H9 (cell line): ENCODE results near the gene TCERG1L. TPM values are rescaled to one million over a fixed set of nuclear protein-coding genes. Genes with fewer than 3 reads are reported as not detected.
"Not testable (repeated sequence)": the region's sequence is repeated elsewhere in the genome, so short reads cannot be mapped to it uniquely, and the experiment has no call there.

Source experiments
- DNase-seq: peaks from one replicate; pipeline ENCODE4 v3.0.0-alpha.2; 2017
- H2AFZ ChIP-seq: one replicate; pipeline ENCODE4 v1.6.1; 2013; ENCODE audit warnings: mild to moderate bottlenecking, low read length, control low read depth, moderate library complexity
- H2AK5ac ChIP-seq: 2 replicates; pipeline ENCODE4 v1.6.1; 2013; ENCODE audit warnings: low read length, control low read depth, mixed read lengths; ENCODE audit not compliant: insufficient read length
- H2BK120ac ChIP-seq: one replicate; pipeline ENCODE4 v1.6.1; 2013; ENCODE audit warnings: low read depth, mild to moderate bottlenecking, low read length, control low read depth, inconsistent platforms; ENCODE audit not compliant: poor library complexity, severe bottlenecking
- H2BK12ac ChIP-seq: 2 replicates; pipeline ENCODE4 v1.6.1; 2013; ENCODE audit warnings: low read length, control low read depth, mixed read lengths, low read depth; ENCODE audit not compliant: insufficient read length
- H2BK15ac ChIP-seq: 2 replicates; pipeline ENCODE4 v1.6.1; 2013; ENCODE audit warnings: low read depth, low read length, control low read depth
- H2BK20ac ChIP-seq: one replicate; pipeline ENCODE4 v1.6.1; 2013; ENCODE audit warnings: low read depth, mild to moderate bottlenecking, low read length, control low read depth, inconsistent platforms; ENCODE audit not compliant: poor library complexity, severe bottlenecking
- H2BK5ac ChIP-seq: 2 replicates; pipeline ENCODE4 v1.6.1; 2013; ENCODE audit warnings: low read length, control low read depth, mixed read lengths; ENCODE audit not compliant: insufficient read length
- H3K14ac ChIP-seq: 2 replicates; pipeline ENCODE4 v1.6.1; 2013; ENCODE audit warnings: low read length, control low read depth; ENCODE audit not compliant: insufficient read depth
- H3K18ac ChIP-seq: 2 replicates; pipeline ENCODE4 v1.6.1; 2013; ENCODE audit warnings: low read depth, mild to moderate bottlenecking, mixed read lengths, low read length, control low read depth; ENCODE audit not compliant: insufficient read length
- H3K23ac ChIP-seq: 2 replicates; pipeline ENCODE4 v1.6.1; 2013; ENCODE audit warnings: low read length, control low read depth, mixed read lengths, low read depth; ENCODE audit not compliant: insufficient read length
- H3K23me2 ChIP-seq: 2 replicates; pipeline ENCODE4 v1.6.1; 2013; ENCODE audit warnings: low read depth, mild to moderate bottlenecking, mixed read lengths, low read length, control low read depth; ENCODE audit not compliant: insufficient read length, poor library complexity, severe bottlenecking
- H3K27ac ChIP-seq: 2 replicates; pipeline ENCODE4 v1.5.1; 2013; ENCODE audit warnings: low read length, control low read depth, mixed read lengths, low read depth; ENCODE audit not compliant: insufficient read length
- H3K27me3 ChIP-seq: 2 replicates; pipeline ENCODE4 v1.6.1; 2013; ENCODE audit warnings: low read length, control low read depth, inconsistent platforms; ENCODE audit not compliant: insufficient read depth
- H3K4ac ChIP-seq: 2 replicates; pipeline ENCODE4 v1.6.1; 2013; ENCODE audit warnings: low read depth, mild to moderate bottlenecking, control low read depth, inconsistent platforms, low read length, moderate library complexity
- H3K4me1 ChIP-seq: 2 replicates; pipeline ENCODE4 v1.6.1; 2013; ENCODE audit warnings: low read length, control low read depth, inconsistent platforms; ENCODE audit not compliant: insufficient read depth
- H3K4me2 ChIP-seq: 2 replicates; pipeline ENCODE4 v1.6.1; 2013; ENCODE audit warnings: low read length, control low read depth, mixed read lengths; ENCODE audit not compliant: insufficient read length, insufficient read depth
- H3K56ac ChIP-seq: 2 replicates; pipeline ENCODE4 v1.6.1; 2013; ENCODE audit warnings: low read depth, mild to moderate bottlenecking, mixed read lengths, low read length, control low read depth; ENCODE audit not compliant: insufficient read length
- H3K79me1 ChIP-seq: 2 replicates; pipeline ENCODE4 v1.6.1; 2013; ENCODE audit warnings: low read depth, mild to moderate bottlenecking, moderate library complexity, low read length, control low read depth, inconsistent platforms; ENCODE audit not compliant: insufficient read depth, poor library complexity, severe bottlenecking
- H3K79me2 ChIP-seq: 2 replicates; pipeline ENCODE4 v1.6.1; 2013; ENCODE audit warnings: low read length, control low read depth, inconsistent platforms; ENCODE audit not compliant: insufficient read depth
- H3K9ac ChIP-seq: 2 replicates; pipeline ENCODE4 v1.6.1; 2013; ENCODE audit warnings: low read length, control low read depth, mixed read lengths; ENCODE audit not compliant: insufficient read length; ENCODE audit errors: extremely low read depth
- H3K9me3 ChIP-seq: one replicate; pipeline ENCODE4 v1.6.1; 2013; ENCODE audit warnings: low read depth, low read length, inconsistent platforms; ENCODE audit not compliant: control insufficient read depth
- H3T11ph ChIP-seq: one replicate; pipeline ENCODE4 v1.6.1; 2013; ENCODE audit warnings: mild to moderate bottlenecking, low read length, control low read depth, inconsistent platforms
- H4K20me1 ChIP-seq: one replicate; pipeline ENCODE4 v1.6.1; 2013; ENCODE audit not compliant: control insufficient read depth, insufficient read length, insufficient read depth
- H4K5ac ChIP-seq: 2 replicates; pipeline ENCODE4 v1.6.1; 2013; ENCODE audit warnings: low read depth, mild to moderate bottlenecking, mixed read lengths, low read length, control low read depth; ENCODE audit not compliant: insufficient read length
- H4K8ac ChIP-seq: replicated peaks from 2 replicates; pipeline ENCODE4 v1.6.1; 2013; ENCODE audit warnings: low read length, control low read depth, mixed read lengths, low read depth; ENCODE audit not compliant: insufficient read length
- H4K91ac ChIP-seq: 2 replicates; pipeline ENCODE4 v1.6.1; 2013; ENCODE audit warnings: low read depth, mild to moderate bottlenecking, moderate library complexity, mixed read lengths, low read length, control low read depth; ENCODE audit not compliant: insufficient read length
- H3K27ac Mint-ChIP-seq, 3 experiments: 2 replicates in 2 of 3; 3 replicates in 1 of 3; pipeline ENCODE4 v1.8.0; 2020 to 2021; ENCODE audit warnings: mixed read lengths in 3 of 3, mild to moderate bottlenecking in 1 of 3, moderate library complexity in 1 of 3
- H3K27me3 Mint-ChIP-seq: 2 replicates; pipeline ENCODE4 v1.8.0; 2021; ENCODE audit warnings: low read depth, mild to moderate bottlenecking, moderate library complexity, mixed read lengths
- H3K36me3 Mint-ChIP-seq, 3 experiments: 2 replicates in 2 of 3; 3 replicates in 1 of 3; pipeline ENCODE4 v1.8.0; 2020 to 2021; ENCODE audit warnings: low read depth in 3 of 3, mixed read lengths in 3 of 3; ENCODE audit not compliant: insufficient read depth in 1 of 3
- H3K4me1 Mint-ChIP-seq, 2 experiments: 2 replicates each; pipeline ENCODE4 v1.8.0; 2020; ENCODE audit warnings: mixed read lengths in 2 of 2
- H3K4me3 Mint-ChIP-seq, 2 experiments: 2 replicates in 1 of 2; 3 replicates in 1 of 2; pipeline ENCODE4 v1.8.0; 2020 to 2021; ENCODE audit warnings: mild to moderate bottlenecking in 2 of 2, mixed read lengths in 2 of 2, moderate library complexity in 1 of 2
- H3K9me3 Mint-ChIP-seq, 2 experiments: 2 replicates in 1 of 2; 3 replicates in 1 of 2; pipeline ENCODE4 v1.8.0; 2020; ENCODE audit warnings: mild to moderate bottlenecking in 2 of 2, mixed read lengths in 2 of 2, moderate library complexity in 1 of 2
- WGBS: extraction: QIAGEN DNeasy Blood & Tissue Kit; methylation state at CpG from one replicate; pipeline ENCODE4 v1.1.7; 2013; ENCODE audit warnings: missing lambda C conversion rate, low lambda C conversion rate, mixed read lengths; ENCODE audit not compliant: insufficient read length; ENCODE audit errors: extremely low coverage; 5-methylcytosine and 5-hydroxymethylcytosine counted together
- total RNA-seq: library from RNA; stranded (reverse); gene quantifications from 2 replicates; pipeline ENCODE4 v1.2.1, GENCODE V29; 2021
- TF ChIP-seq, protein P1 (sequence below): fragments of 200-600 bp; sonication (generic); conservative IDR thresholded peaks from 3 replicates; pipeline ENCODE4 v1.8.0; 2021; ENCODE audit warnings: antibody characterized with exemption, mild to moderate bottlenecking

TCERG1L gene
- total RNA-seq, 1 experiment from 2014 or later, result 3.3 TPM

DNA sequence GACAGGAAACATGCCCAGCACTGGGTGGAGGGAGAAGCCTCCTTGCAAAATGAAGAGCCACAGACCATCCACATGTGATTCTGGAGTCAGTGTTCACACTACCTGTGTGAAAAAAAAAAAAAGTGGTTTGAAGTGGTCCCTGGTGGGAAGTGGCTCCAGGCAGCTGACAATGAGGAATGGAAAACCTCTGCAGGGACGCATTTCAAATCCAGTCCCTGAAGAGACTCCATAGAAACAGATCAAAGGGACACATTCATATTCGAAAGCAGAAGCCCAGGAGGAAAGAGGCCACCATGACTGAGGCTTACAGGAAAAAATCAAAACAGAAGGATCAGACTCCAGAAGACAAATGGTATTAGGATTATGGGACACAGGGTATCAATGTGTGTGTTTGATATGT is 11.5 kb upstream of the TCERG1L start:
- H3K9me3 ChIP-seq, result no peaks in the 10 kb centered on the region
- H3K36me3 Mint-ChIP-seq, result no peaks in the 10 kb centered on the region
- H3K4me1 Mint-ChIP-seq, result peaks cover 33 to 34% of the 10 kb centered on the region in 2 experiments

DNA sequence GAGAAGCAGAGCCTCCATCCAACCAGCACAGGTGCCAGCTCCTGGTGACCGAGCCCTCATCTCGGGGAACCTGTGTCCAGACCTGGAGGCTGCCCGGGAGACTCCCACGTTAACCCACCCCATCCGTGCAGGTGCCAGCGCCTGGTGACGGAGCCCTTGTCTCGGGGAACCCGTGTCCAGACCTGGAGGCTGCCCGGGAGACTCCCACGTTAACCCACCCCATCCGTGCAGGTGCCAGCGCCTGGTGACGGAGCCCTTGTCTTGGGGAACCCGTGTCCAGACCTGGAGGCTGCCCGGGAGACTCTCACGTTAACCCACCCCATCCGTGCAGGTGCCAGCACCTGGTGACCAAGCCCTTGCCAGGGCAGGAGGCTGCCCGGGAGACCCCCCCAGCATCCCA is 11.1 kb upstream of the TCERG1L start:
- not testable (repeated sequence) for H2BK120ac ChIP-seq, H3K18ac ChIP-seq, H4K8ac ChIP-seq, H2AK5ac ChIP-seq, H3K9ac ChIP-seq, H3K27ac ChIP-seq, H3K9me3 ChIP-seq, DNase-seq, H4K91ac ChIP-seq, H2BK15ac ChIP-seq, H4K5ac ChIP-seq, H2BK20ac ChIP-seq, H2BK12ac ChIP-seq, H3K27ac Mint-ChIP-seq, H3K23me2 ChIP-seq, H3T11ph ChIP-seq, H3K9me3 Mint-ChIP-seq, H3K79me1 ChIP-seq, H2AFZ ChIP-seq, H3K79me2 ChIP-seq, H2BK5ac ChIP-seq, H3K4ac ChIP-seq, H3K27me3 ChIP-seq, H3K4me2 ChIP-seq, H3K4me1 ChIP-seq, H4K20me1 ChIP-seq, H3K56ac ChIP-seq, H3K14ac ChIP-seq, H3K4me3 Mint-ChIP-seq, H3K36me3 Mint-ChIP-seq, H3K23ac ChIP-seq
- peaks cover 33 to 34% of the 10 kb centered on the region in 2 experiments for H3K4me1 Mint-ChIP-seq
- no CpG with 5 or more reads among the region's 19 CpGs for WGBS
- peaks cover 48% of the 10 kb centered on the region for H3K27me3 Mint-ChIP-seq

More for the DNA sequence above, 11.5 kb upstream of the TCERG1L start:
- H3K79me2 ChIP-seq, result no peaks in the 10 kb centered on the region
- H3K4me1 ChIP-seq, result peaks cover 4% of the 10 kb centered on the region; the same call in 1 of the 2 replicates
- no peak overlapping the region for H2BK12ac ChIP-seq
- no peak overlapping the region for H3K23ac ChIP-seq
- no peak overlapping the region for H2AFZ ChIP-seq
- Mint-ChIP-seq H3K9me3 (no peaks in the 10 kb centered on the region; a peak in 1 of 5 replicates), H3K4me3 (0 out of 5 replicates have a peak overlapping the region, but pooled peaks of 1 of the 2 experiments have one; percentile 2), H3K27ac (no peak overlapping the region; a peak in 1 of 7 replicates), H3K27me3 (peaks cover 51% of the 10 kb centered on the region)
- H3K56ac ChIP-seq, result no peak overlapping the region
- H4K91ac ChIP-seq, result no peak overlapping the region
- H2AK5ac ChIP-seq, result no peak overlapping the region
- no CpG with 5 or more reads among the region's 2 CpGs for WGBS
- H3K4ac ChIP-seq, result no peak overlapping the region
- no peak overlapping the region for H3K27ac ChIP-seq
- no peak overlapping the region for H4K8ac ChIP-seq
- H3K9ac ChIP-seq, result no peak overlapping the region
- H3T11ph ChIP-seq, result no peak overlapping the region
- DNase-seq, result no peak
- H2BK20ac ChIP-seq, result no peak overlapping the region
- no peak overlapping the region for H4K5ac ChIP-seq
- TF ChIP-seq, protein P1, sequence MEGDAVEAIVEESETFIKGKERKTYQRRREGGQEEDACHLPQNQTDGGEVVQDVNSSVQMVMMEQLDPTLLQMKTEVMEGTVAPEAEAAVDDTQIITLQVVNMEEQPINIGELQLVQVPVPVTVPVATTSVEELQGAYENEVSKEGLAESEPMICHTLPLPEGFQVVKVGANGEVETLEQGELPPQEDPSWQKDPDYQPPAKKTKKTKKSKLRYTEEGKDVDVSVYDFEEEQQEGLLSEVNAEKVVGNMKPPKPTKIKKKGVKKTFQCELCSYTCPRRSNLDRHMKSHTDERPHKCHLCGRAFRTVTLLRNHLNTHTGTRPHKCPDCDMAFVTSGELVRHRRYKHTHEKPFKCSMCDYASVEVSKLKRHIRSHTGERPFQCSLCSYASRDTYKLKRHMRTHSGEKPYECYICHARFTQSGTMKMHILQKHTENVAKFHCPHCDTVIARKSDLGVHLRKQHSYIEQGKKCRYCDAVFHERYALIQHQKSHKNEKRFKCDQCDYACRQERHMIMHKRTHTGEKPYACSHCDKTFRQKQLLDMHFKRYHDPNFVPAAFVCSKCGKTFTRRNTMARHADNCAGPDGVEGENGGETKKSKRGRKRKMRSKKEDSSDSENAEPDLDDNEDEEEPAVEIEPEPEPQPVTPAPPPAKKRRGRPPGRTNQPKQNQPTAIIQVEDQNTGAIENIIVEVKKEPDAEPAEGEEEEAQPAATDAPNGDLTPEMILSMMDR, result no peak
- no peaks in the 10 kb centered on the region for H4K20me1 ChIP-seq
- H3K14ac ChIP-seq, result no peak overlapping the region
- H3K23me2 ChIP-seq, result no peaks in the 10 kb centered on the region
- no peaks in the 10 kb centered on the region for H3K79me1 ChIP-seq
- no peak overlapping the region for H2BK120ac ChIP-seq
- no peak overlapping the region for H2BK15ac ChIP-seq
- H2BK5ac ChIP-seq, result no peak overlapping the region
- H3K27me3 ChIP-seq, result no peaks in the 10 kb centered on the region
- no peak overlapping the region for H3K18ac ChIP-seq
- H3K4me2 ChIP-seq, result no peak overlapping the region
